ENCODE data around the gene GRID1. TPM values are rescaled to one million over a fixed set of nuclear protein-coding genes. Genes with fewer than 3 reads are reported as not detected.
A peak's percentile ranks its signal among the peaks of the same experiment; 100 is the strongest.

GRID1 gene
- total RNA-seq = 1 to 10 TPM in 2 of 4 donors, under 1 TPM in 2; 0.40 to 1.9 (median 1.00) TPM

DNA sequence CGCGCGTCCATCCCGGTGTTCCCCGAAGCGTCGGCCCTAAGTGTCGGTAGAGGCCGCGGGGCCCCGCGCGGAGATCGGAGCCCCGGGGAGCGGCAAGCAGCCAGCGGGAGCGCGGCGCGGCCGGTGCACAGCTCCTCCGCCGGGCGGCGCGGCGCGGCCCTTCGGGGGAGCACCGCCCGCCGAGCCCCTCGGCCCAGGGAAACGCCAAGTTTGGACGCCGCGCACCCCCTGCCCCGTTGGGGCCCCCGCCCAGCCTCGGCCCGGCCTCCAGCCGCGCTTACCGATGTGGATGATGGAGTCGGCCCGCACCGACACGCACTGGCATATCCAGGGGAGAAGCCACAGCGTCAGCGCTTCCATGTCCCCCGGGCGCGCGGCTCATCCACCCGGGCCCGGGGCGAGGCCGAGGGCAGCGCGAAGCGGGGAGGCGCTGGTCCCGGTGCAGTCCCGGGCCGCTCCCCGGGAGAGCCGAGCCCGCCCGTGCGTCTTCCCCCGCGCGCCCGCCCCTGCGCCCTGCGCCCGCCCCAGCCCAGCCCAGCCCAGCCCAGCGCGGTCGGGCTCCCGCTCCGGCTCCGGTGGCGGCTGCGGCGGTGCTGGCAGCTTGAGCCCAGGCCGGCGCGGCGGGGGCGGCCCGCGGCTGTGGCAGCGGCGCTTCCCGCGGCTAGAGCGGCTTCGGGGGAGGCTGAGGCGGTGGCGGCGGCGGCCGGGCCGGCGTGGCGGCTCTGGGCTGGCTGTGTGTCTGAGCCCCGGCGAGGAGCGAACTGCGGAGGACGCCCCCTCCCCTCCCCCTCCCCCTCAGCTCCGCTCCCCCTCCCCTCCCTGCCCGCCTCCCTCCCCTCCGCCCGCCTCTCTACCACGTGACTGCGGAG is at the start of gene GRID1:
Gene GRID1, minus strand, starts transcription at position 763 of the 869 bp plus-strand sequence.
- intact Hi-C loops (cut with DNase I; ENCODE audit: low total_unique reads) = no loop called here

DNA sequence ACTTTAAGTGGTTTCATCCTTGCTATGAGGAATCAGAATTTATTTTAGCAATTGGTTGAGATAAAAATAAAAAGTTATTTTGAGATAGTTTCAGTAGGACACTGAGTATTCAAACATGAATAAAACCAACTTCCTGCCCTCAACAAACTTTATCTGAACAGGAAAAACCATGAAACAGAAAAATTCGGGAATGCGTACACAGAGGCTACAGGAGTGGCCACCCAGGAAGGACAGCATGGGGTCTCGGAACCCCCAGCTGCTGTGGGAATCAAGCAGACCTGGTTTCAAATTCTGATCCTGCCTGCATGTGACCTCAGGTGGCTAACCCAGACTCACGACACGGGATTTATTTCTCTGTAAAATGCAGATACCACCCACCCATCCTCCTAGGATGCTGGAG is 49.0 kb upstream of the GRID1 start:
- peaks cover 4 to 28% (median 12%) of the 10 kb centered on the region in 4 donors for H3K4me1 ChIP-seq
- H3K27me3 ChIP-seq = no peaks in the 10 kb centered on the region
- intact Hi-C loops (cut with DNase I; ENCODE audit: low total_unique reads) (no loop called here), in situ Hi-C loops (cut with MboI; ENCODE audit: low pct_ligation_motif_present in 1 of 4, low pct_unique_long_range_greater_than_20kb in 1 of 4, low sequenced_read_pairs in 3 of 4) (no loop called here)
- DNase-seq = no peak
- H3K27ac ChIP-seq = no peak overlapping the region
- H3K4me3 ChIP-seq = no peak overlapping the region
- no peak for TF ChIP-seq POLR2A (IDR thresholded peaks at IDR 0.05)
- no peak for TF ChIP-seq EP300 (IDR thresholded peaks at IDR 0.05; ENCODE audit: low read depth)
- no peak for TF ChIP-seq POLR2AphosphoS5 (IDR thresholded peaks at IDR 0.05)
- no peak for TF ChIP-seq CTCF (IDR thresholded peaks at IDR 0.05)
- H3K36me3 ChIP-seq = no peaks in the 10 kb centered on the region
- WGBS, 2 donors (ENCODE audit: low coverage in 1 of 2) = 45 to 72% methylated on average over 5 of the region's 5 CpGs
- no peaks in the 10 kb centered on the region for H3K9me3 ChIP-seq

More for the DNA sequence above, at the start of gene GRID1:
- H3K9me3 ChIP-seq = no peaks in the 10 kb centered on the region
- peak within 1 kb of the TSS in 1 of 4 donors; percentile 36 for H3K27ac ChIP-seq
- H3K36me3 ChIP-seq = no peaks in the 10 kb centered on the region
- in situ Hi-C loops (cut with MboI; ENCODE audit: low pct_ligation_motif_present in 1 of 4, low pct_unique_long_range_greater_than_20kb in 1 of 4, low sequenced_read_pairs in 3 of 4) = loop anchor here in 2 of 4 donors (25.0 kb wide), 3 partner anchors 279 to 829 kb away; no protein-coding TSS in a partner anchor
- H3K4me3 ChIP-seq = peak within 1 kb of the TSS; percentile 37 to 50 (median 42)
- WGBS, 2 donors (ENCODE audit: low coverage in 1 of 2) = 0% methylated on average over 22 of the region's 119 CpGs; no CpG with 5 or more reads in 1 of the 2 donors
- DNase-seq = no peak
- H3K27me3 ChIP-seq = peaks cover 93% of the 10 kb centered on the region
- peaks cover 4 to 38% (median 25%) of the 10 kb centered on the region in 4 donors for H3K4me1 ChIP-seq
- TF ChIP-seq POLR2AphosphoS5 (IDR thresholded peaks at IDR 0.05) = no peak

DNA sequence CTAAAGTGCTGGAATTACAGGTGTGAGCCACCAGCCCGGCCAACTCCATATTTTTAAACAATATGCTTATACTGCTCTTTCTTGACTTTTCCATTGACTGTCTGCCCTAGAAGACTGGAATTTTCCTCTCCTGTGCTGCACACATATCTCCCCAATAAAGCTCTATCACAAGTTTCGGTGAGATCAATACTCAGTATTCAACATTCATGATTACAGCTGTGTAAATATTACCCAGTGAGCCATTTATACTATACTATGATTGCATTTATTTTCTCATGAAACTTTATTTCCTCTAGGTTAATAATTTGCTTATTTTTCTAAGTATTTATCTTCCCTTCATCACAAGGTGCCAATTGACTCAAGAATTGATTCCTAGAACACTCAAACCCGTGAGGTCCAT is 48.5 kb upstream of the GRID1 start:
- Histone ChIP-seq H3K36me3 (no peaks in the 10 kb centered on the region), H3K9me3 (no peaks in the 10 kb centered on the region), H3K4me3 (no peak overlapping the region), H3K27ac (no peak overlapping the region), H3K27me3 (no peaks in the 10 kb centered on the region), H3K4me1 (peaks cover 4 to 28% (median 12%) of the 10 kb centered on the region in 4 donors)
- TF ChIP-seq POLR2AphosphoS5 (IDR thresholded peaks at IDR 0.05) = no peak
- TF ChIP-seq CTCF (IDR thresholded peaks at IDR 0.05) = no peak
- TF ChIP-seq POLR2A (IDR thresholded peaks at IDR 0.05) = no peak
- TF ChIP-seq EP300 (IDR thresholded peaks at IDR 0.05; ENCODE audit: low read depth) = no peak
- DNase-seq = no peak
- whole genome bisulfite sequencing, 2 donors (ENCODE audit: low coverage in 1 of 2) = 61 to 78% methylated on average over 2 to 3 of the region's 3 CpGs
- intact Hi-C loops (cut with DNase I; ENCODE audit: low total_unique reads) = no loop called here
- in situ Hi-C loops (cut with MboI; ENCODE audit: low pct_ligation_motif_present in 1 of 4, low pct_unique_long_range_greater_than_20kb in 1 of 4, low sequenced_read_pairs in 3 of 4) = no loop called here

GRCh38 chr10:86413046-86413728 is 46.6 kb upstream of the GRID1 start:
- H3K27ac ChIP-seq = peak overlapping the region; percentile 2 to 54 (median 48)
- in situ Hi-C loops (cut with MboI; ENCODE audit: low pct_ligation_motif_present in 1 of 4, low pct_unique_long_range_greater_than_20kb in 1 of 4, low sequenced_read_pairs in 3 of 4) = no loop called here

More at GRCh38 chr10:86413046-86413728, 46.6 kb upstream of the GRID1 start:
- H3K27me3 ChIP-seq = no peaks in the 10 kb centered on the region
- intact Hi-C loops (cut with DNase I; ENCODE audit: low total_unique reads) = no loop called here
- H3K9me3 ChIP-seq = no peaks in the 10 kb centered on the region
- no peaks in the 10 kb centered on the region for H3K36me3 ChIP-seq
- 35 to 53% methylated on average over 6 of the region's 6 CpGs for WGBS, 2 donors (ENCODE audit: low coverage in 1 of 2)
- H3K4me3 ChIP-seq = no peak overlapping the region
- peaks cover 4 to 28% (median 12%) of the 10 kb centered on the region in 4 donors for H3K4me1 ChIP-seq
- no peak for DNase-seq
- no peak for TF ChIP-seq CTCF (IDR thresholded peaks at IDR 0.05)
- peak in 2 of 3 donors; percentile 39 to 51 for TF ChIP-seq POLR2AphosphoS5 (IDR thresholded peaks at IDR 0.05)
